HG03558 (cell line): ENCODE results near the gene DOCK6.

ENCODE experiments used
- ATAC-seq: cut with Tn5 transposase; IDR thresholded peaks from one replicate; pipeline ENCODE4 v1.9.1; 2021; ENCODE audit warnings: moderate number of reproducible peaks; ENCODE audit not compliant: unreplicated experiment; ENCODE audit errors: extremely low read depth

Gene DOCK6

GRCh38 chr19:11279505-11280236, 17.3 kb upstream of the DOCK6 start:
- ATAC-seq = no peak

- no peak for ATAC-seq
Observed at GRCh38 chr19:11278670-11279069, 16.3 kb upstream of the DOCK6 start.

DNA sequence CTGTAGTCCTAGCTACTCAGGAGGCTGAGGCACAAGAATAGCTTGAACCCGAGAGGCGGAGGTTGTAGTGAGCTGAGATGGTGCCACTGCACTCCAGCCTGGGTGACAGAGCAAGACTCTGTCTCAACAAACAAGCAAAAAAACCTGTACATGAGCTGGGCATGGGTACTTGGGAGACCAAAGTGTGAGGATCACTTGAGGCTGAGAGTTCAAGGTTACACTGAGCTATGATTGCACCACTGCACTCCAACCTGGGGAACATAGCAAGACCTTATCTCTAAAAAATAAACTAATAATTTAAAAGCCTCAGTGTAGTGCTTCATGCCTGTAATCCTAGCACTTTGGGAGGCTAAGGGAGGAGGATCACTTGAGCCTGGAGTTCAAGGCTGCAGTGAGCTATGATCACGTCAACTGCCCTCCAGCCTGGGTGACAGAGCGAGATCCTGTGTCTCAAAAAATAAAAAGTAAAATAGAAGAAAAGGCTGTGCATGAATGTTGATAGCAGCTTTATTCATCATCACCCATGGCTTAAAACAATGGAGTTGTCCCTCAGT, 12.3 kb upstream of the DOCK6 start:
- no peak for ATAC-seq

GRCh38 chr19:11273989-11274388, 11.7 kb upstream of the DOCK6 start:
- no peak for ATAC-seq

- no peak for ATAC-seq
Observed at GRCh38 chr19:11273296-11273695, 11.0 kb upstream of the DOCK6 start.

DNA sequence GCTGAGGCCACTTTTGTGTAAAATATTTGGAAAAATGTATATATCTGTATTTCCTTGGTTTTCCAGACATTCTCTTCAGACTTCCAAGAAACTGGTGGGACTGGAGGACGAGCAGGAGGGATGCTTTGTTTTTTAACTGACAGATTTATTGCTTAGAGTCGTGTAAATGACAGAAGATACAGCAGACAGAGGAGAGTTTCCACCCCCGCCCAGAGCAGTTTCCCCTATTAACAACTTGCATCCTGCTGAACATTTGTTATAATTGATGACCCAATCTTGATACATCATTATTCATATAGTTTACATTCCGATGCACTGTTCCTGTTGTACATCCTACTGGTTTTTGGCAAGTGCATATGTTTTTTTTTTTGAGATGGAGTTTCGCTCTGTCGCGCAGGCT, 7.1 kb upstream of the DOCK6 start:
- ATAC-seq = no peak

GRCh38 chr19:11268783-11269267, 6.5 kb upstream of the DOCK6 start:
- no peak for ATAC-seq

- no peak for ATAC-seq
Observed at GRCh38 chr19:11267316-11268085, 5.2 kb upstream of the DOCK6 start.

DNA sequence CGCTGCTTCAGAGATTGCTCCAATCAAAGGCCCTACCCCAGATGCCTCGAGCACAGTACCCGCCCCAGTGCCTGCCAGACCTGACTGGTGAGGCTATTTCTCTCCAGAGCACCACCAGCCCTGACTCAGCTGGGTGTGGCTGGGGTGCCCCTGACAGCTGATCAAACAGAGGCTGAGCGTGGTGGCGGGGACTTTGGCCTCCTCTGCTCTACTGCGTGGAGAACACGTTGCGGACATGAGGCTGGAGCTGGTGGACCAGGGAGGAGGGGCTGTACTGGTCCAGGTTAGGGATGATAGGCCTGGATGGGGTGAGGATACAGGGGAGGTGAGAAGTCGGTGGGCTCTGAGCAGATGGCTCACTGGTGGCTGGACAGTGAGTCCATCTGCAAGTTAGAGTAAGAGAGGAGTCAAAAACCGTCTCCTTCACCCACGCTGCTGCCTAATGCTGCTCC, 3.5 kb upstream of the DOCK6 start:
- ATAC-seq = no peak

- no peak for ATAC-seq
Observed at GRCh38 chr19:11265177-11265784, 3.0 kb upstream of the DOCK6 start.

DNA sequence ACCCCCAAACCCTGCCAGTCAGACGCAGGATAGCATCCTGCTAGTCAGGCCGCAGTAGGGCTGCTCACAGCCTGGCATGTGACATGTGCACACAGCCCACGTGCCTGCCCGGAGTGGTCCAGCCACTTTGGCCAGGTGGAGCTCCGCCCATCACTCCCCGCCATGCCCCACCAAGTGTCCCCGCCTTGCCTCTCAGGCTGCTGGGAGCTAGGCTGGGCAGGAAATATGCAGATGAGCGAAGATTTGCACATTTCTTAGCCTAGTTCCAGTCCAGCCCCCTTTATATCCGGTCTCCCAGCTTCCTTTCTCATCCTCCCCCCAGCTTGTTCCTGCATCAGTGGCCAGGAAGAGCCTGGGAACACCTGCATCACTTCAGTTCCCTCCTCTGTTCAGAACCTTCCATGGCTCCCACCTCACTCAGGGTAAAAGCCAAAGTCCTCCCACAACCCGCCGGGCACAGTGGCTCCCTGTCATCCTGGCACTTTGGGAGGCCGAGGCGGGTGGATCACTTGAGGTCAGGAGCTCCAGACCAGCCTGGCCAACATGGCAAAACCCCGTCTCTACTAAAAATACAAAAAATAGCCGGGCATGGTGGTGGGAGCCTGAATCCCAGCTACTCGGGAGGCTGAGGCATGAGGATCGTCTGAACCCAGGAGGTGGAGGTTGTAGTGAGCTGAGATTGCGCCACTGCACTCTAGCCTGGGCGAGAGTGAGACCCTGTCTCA, 2.3 kb upstream of the DOCK6 start:
- ATAC-seq = no peak

DNA sequence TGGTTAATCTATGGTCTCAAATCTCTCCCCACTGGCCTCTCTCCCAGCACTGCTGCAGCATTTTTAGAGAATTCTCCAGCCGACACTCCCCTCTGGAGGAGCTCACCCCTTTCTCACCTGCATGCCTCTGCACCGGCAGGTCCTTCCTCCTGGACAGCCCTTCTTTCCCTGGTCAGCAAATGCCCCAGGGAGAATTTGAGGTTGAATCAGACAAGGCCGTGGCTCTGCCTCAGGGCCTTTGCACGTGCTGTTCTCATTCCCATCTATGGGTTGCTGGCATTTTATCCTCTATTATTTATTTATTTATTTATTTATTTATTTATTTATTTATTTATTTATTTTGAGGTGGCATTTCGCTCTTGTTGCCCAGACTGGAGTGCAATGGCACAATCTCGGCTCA, 1.4 kb upstream of the DOCK6 start:
- ATAC-seq = no peak

GRCh38 chr19:11261431-11261970, 823 bp downstream of the DOCK6 start:
- no peak for ATAC-seq

- ATAC-seq = no peak
Observed at GRCh38 chr19:11260996-11261395, 1.3 kb downstream of the DOCK6 start.

DNA sequence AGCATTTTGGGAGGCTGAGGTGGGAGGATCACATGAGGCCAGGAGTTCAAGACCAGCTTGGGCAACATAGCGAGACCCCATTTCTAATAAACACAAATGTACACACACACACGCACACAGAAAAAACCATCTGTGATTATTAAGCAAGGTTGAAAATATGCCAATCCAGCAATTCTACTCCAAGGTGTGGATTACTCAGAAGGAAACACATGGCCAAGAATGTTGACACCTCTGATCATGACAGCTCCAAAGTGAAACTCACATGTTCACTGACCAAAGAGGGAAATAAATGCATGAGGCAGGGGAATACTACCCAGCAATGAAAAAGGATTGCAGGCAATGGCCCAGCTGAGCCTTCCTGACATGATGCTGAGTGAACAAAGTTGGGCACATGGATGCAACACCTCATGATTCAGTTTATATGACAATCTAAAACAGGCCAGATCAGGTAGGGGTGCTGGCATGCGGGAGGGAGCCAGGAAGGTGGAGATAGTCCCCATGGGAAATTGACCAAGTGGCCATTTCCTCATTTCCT, 4.4 kb downstream of the DOCK6 start:
- ATAC-seq = no peak

DNA sequence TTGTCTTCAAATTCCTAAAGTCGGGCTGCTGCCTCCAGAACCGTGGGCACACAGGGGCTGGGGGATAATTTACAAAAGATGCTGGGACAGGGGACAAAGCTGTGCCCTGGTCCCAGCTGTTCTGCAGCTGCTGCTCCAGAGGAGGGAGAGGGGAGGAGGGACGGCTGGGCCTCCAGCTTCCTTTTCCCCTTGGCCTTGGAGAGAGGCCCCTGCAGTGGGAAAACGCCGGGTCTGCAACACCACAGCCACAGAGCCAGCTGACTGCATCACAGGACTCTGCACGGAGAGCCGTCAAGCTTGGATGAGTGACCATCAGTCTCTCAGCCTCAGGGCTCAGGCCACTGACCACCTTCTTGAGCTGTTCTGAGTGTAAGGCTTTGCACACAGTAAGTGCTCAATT, 6.1 kb downstream of the DOCK6 start:
- ATAC-seq = no peak

DNA sequence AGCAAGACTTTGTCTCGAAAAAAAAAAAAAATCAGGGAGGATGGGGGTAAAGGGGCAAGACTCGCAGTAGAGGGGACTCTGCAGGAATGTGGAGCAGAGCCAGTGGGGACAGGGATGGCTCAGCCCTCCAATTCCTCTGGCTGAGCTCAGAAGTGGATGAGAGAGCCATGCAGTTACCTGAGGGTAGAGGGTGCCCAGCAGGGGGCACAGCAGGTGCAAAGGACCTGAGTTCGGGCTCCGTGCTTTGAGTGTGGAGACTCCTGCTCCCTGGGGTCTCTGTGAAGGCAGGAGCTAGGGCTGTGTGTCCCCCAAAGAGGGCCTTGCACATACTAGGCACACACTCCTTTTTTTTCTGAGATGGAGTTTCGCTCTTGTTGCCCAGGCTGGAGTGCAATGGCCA, 7.7 kb downstream of the DOCK6 start:
- no peak for ATAC-seq

DNA sequence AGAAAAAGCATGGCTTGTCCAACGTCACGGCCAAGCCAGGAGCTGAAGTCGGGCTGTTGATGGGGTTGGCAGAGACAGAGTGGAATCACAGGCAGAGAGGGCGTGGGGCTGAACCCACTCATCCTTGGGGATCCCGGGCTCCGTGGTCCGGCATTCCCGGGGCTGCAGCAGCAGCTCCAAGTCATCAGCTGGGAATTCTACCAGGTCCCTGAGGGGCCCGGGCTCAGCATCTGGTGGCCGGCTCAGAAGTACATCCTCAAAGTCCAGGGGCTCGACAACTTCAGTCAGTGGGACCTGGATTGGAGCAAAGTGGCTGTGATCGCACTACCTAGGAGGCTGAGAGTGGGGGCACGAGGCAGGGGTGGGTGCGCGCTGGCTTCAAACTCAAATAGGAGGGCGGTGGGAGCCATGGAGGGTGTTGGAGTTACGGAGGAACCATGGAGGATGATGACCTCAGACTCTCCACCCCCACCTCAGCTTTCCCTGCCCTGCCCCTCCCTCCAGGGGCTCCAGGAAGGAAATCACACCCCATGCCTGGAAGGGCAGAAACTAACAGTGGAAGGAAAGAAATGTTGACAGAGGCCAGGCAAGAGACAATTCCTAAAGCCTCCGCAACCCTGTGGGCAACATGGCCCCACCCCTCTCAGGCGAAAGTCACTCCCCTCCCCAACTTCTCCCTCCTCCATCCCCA, 9.5 kb downstream of the DOCK6 start:
- ATAC-seq = no peak

DNA sequence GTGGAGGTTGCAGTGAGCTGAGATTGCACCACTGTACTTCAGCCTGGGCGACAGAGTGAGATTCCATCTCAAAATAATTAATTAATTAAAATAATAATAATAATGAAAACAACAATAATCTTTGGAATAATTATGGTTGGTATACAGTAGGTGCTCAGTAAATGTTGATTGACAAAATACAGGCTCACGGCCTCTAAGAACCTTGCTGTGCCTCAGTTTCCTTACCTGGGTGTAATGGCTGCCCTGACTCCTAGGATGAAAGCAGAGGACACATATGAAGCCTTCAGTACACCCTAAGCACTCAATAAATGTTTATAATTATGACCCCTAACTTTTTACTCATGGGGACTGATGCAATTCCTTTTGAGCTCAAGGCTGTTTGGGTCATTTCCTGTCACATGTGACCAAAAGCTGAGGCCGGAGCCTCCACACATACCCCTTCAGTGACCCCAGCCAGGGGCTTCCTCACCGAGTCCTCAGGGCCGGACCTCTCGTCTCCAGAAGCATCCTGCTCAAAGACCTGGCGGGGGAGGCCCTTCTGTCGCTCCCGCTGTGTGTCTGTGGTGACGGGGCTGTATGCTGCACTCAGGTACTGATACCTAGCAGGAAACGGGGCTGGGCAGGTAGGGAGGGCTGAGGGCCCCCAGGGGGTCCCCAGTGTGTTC, 10.5 kb downstream of the DOCK6 start:
- ATAC-seq = no peak
